Measurements from ENCODE around the gene ELSPBP1. TPM values are rescaled to one million over a fixed set of nuclear protein-coding genes. Genes with fewer than 3 reads are reported as not detected.

Gene ELSPBP1
- total and polyA plus RNA-seq, 2 donors (not counting 1 experiment from before 2014, with no cell fraction given), result not detected

DNA sequence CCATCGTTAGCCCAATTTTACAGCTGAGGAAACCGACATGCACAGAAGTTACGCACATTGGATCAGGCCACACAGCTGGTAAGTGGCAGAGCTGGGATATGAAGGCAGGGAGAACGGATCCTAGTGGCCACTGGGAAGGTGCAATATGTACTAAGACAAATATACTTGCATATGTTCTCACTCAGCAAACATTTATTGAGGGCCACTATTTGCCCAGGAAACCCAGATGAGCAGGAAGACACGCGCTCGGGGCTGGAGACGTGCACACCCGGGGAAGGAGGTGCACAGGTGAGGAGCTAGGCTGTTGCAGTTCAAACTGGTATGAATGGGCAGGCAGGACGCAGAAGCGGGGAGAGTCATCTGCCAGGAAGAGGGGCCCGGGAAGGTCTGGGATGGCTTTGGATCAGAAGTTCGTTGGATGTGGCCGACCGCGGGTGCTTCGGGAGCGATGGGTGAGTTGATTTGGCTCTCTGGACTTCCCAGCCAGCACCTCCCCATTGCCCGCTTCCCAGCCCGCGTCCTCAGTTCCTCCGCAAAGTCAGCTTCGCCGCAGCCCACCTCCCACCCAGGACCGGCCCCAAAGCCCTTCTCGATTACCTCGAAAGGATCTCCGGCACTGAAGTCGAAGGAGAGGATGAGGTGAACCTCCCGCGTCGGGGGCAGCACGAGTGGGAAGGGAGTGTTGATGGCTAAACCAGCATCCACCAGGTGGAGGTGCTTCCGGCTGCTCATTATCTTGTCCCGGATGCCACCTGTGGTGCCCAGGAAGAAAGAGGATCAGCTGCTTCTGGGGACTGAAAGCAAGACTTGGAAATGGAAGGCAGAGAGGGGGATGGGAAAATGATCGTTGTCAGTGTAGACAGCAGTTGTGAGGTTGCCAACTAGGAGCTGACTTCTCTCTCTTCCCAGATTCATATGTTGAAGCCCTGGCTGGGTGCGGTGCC is 67.2 kb downstream of the ELSPBP1 start:
- intact Hi-C loops (cut with micrococcal nuclease), result no loop called here
- Mint-ChIP-seq H3K4me3 (no peak overlapping the region), H3K27ac (no peak overlapping the region), H3K4me1 (no peaks in the 10 kb centered on the region), H3K9me3 (ENCODE audit: insufficient read depth) (no peaks in the 10 kb centered on the region), H3K27me3 (peaks cover 9% of the 10 kb centered on the region)
- no peaks in the 10 kb centered on the region for H3K79me2 ChIP-seq (ENCODE audit: control insufficient read depth, insufficient read depth, low read length)
- H4K20me1 ChIP-seq (ENCODE audit: control insufficient read depth, insufficient read depth, low read length, poor library complexity, severe bottlenecking), result no peaks in the 10 kb centered on the region
- no peak overlapping the region for H3K27ac ChIP-seq (ENCODE audit: low read length in 2 of 2)
- ChIA-PET CTCF (interaction anchor here (0.6 kb wide), 1 partner anchor 1872 kb away, joined by 3 read pairs; no protein-coding TSS in a partner anchor), POLR2A (no interaction called here)
- H3K36me3 ChIP-seq (replicated peaks in 1 of 2; ENCODE audit: control extremely low read depth in 1 of 2, control insufficient read depth in 1 of 2, extremely low read depth in 1 of 2, insufficient read depth in 2 of 2, low read length in 1 of 2), result no peaks in the 10 kb centered on the region
- H2AFZ ChIP-seq (ENCODE audit: insufficient read depth, low read depth, low read length, poor library complexity, severe bottlenecking), result no peak overlapping the region
- no peak overlapping the region for H3K4me2 ChIP-seq (replicated peaks; ENCODE audit: low read depth, low read length, poor library complexity, severe bottlenecking)
- ATAC-seq (ENCODE audit: low read depth) (no peak), DNase-seq (no peak)
- H3K4me1 ChIP-seq (ENCODE audit: control insufficient read depth in 2 of 2, insufficient read depth in 2 of 2, low read length in 2 of 2), result no peaks in the 10 kb centered on the region
- WGBS (ENCODE audit: insufficient coverage), result 59% methylated on average over 27 of the region's 37 CpGs
- no peak overlapping the region for H3K9ac ChIP-seq (ENCODE audit: low read length)
- no peak overlapping the region for H3K4me3 ChIP-seq (ENCODE audit: control extremely low read depth in 1 of 5, extremely low read depth in 1 of 5, insufficient read depth in 1 of 5, low read depth in 2 of 5, low read length in 4 of 5)
- TF ChIP-seq EZH2 (IDR thresholded peaks at IDR 0.05; ENCODE audit: borderline replicate concordance, insufficient read depth, low read depth, low read length, poor library complexity, severe bottlenecking), result no peak
- TF ChIP-seq, protein P1, sequence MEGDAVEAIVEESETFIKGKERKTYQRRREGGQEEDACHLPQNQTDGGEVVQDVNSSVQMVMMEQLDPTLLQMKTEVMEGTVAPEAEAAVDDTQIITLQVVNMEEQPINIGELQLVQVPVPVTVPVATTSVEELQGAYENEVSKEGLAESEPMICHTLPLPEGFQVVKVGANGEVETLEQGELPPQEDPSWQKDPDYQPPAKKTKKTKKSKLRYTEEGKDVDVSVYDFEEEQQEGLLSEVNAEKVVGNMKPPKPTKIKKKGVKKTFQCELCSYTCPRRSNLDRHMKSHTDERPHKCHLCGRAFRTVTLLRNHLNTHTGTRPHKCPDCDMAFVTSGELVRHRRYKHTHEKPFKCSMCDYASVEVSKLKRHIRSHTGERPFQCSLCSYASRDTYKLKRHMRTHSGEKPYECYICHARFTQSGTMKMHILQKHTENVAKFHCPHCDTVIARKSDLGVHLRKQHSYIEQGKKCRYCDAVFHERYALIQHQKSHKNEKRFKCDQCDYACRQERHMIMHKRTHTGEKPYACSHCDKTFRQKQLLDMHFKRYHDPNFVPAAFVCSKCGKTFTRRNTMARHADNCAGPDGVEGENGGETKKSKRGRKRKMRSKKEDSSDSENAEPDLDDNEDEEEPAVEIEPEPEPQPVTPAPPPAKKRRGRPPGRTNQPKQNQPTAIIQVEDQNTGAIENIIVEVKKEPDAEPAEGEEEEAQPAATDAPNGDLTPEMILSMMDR (IDR thresholded peaks at IDR 0.05), result no peak
- no peaks in the 10 kb centered on the region for H3K9me3 ChIP-seq (ENCODE audit: control extremely low read depth in 1 of 3, control insufficient read depth in 2 of 3, insufficient read depth in 1 of 3, low read length in 2 of 3)
- H3K27me3 ChIP-seq (replicated peaks in 1 of 4; ENCODE audit: control extremely low read depth in 1 of 4, control insufficient read depth in 3 of 4, insufficient read depth in 4 of 4, low read length in 3 of 4), result peaks cover 0 to 2% (median 0%) of the 10 kb centered on the region in 4 experiments

DNA sequence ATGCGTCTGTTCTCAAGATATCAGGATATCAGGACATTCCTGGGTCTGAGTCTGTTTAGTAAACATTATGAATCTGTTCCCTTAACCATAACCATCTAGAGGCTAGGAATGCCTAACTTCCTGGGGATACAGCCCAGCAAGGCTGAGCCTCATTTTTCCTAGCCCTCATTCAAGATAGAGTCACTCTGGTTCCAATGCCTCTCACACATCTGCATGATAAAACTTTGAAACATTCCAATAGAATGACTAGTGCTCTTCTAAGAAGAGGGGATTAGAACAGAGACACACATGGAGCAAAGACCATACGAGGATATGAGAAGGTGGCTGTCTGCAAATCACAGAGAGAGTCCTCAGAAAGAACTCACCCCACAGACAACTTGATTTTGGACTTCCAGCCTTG is 70.1 kb downstream of the ELSPBP1 start:
- Histone ChIP-seq H3K9ac (ENCODE audit: low read length) (no peak overlapping the region), H3K4me1 (ENCODE audit: control insufficient read depth in 2 of 2, insufficient read depth in 2 of 2, low read length in 2 of 2) (no peaks in the 10 kb centered on the region), H2AFZ (ENCODE audit: insufficient read depth, low read depth, low read length, poor library complexity, severe bottlenecking) (no peak overlapping the region), H3K27ac (ENCODE audit: low read length in 2 of 2) (no peak overlapping the region), H3K36me3 (replicated peaks in 1 of 2; ENCODE audit: control extremely low read depth in 1 of 2, control insufficient read depth in 1 of 2, extremely low read depth in 1 of 2, insufficient read depth in 2 of 2, low read length in 1 of 2) (no peaks in the 10 kb centered on the region), H4K20me1 (ENCODE audit: control insufficient read depth, insufficient read depth, low read length, poor library complexity, severe bottlenecking) (no peaks in the 10 kb centered on the region), H3K9me3 (ENCODE audit: control extremely low read depth in 1 of 3, control insufficient read depth in 2 of 3, insufficient read depth in 1 of 3, low read length in 2 of 3) (no peaks in the 10 kb centered on the region), H3K79me2 (ENCODE audit: control insufficient read depth, insufficient read depth, low read length) (no peaks in the 10 kb centered on the region), H3K4me3 (ENCODE audit: control extremely low read depth in 1 of 5, extremely low read depth in 1 of 5, insufficient read depth in 1 of 5, low read depth in 2 of 5, low read length in 4 of 5) (no peak overlapping the region), H3K4me2 (replicated peaks; ENCODE audit: low read depth, low read length, poor library complexity, severe bottlenecking) (no peak overlapping the region), H3K27me3 (replicated peaks in 1 of 4; ENCODE audit: control extremely low read depth in 1 of 4, control insufficient read depth in 3 of 4, insufficient read depth in 4 of 4, low read length in 3 of 4) (peaks cover 0 to 2% (median 0%) of the 10 kb centered on the region in 4 experiments)
- no peak for DNase-seq
- no peaks in the 10 kb centered on the region for H3K9me3 Mint-ChIP-seq (ENCODE audit: insufficient read depth)
- no peak overlapping the region for H3K27ac Mint-ChIP-seq
- no peak overlapping the region for H3K4me3 Mint-ChIP-seq
- peaks cover 6% of the 10 kb centered on the region for H3K27me3 Mint-ChIP-seq
- intact Hi-C loops (cut with micrococcal nuclease), result no loop called here
- CTCF ChIA-PET, result no interaction called here
- POLR2A ChIA-PET, result no interaction called here
- no CpG with 5 or more reads among the region's 2 CpGs for WGBS (ENCODE audit: insufficient coverage)
- ATAC-seq (ENCODE audit: low read depth), result no peak
- no peaks in the 10 kb centered on the region for H3K4me1 Mint-ChIP-seq
- no peak for TF ChIP-seq EZH2 (IDR thresholded peaks at IDR 0.05; ENCODE audit: borderline replicate concordance, insufficient read depth, low read depth, low read length, poor library complexity, severe bottlenecking)
- TF ChIP-seq, protein P1 (IDR thresholded peaks at IDR 0.05), result no peak

Measured in B cell (primary cell).